Measurements from ENCODE around the gene SGTA. TPM values are rescaled to one million over a fixed set of nuclear protein-coding genes. Genes with fewer than 3 reads are reported as not detected.

SGTA gene
- polyA plus RNA-seq, 2 donors, result 42.5 to 56.1 TPM

Other genes with a start within 250 kb of the SGTA start
- 1 to 10 TPM; 1.2 to 2.4 TPM for gene GNG7, start 80.6 kb downstream of the SGTA start, polyA plus RNA-seq
- 1 to 10 TPM; 1.2 to 1.9 TPM for gene DIRAS1, start 61.9 kb downstream of the SGTA start, polyA plus RNA-seq
- 10 to 100 TPM; 13.0 to 19.8 TPM for gene SLC39A3, start 43.3 kb downstream of the SGTA start, polyA plus RNA-seq
- gene THOP1, start 2.2 kb upstream of the SGTA start, polyA plus RNA-seq, result 10 to 100 TPM; 56.5 to 77.4 TPM
- gene ZNF554, start 36.6 kb upstream of the SGTA start, polyA plus RNA-seq, result 1 to 10 TPM; 1.5 to 4.9 TPM
- 1 to 10 TPM; 1.2 to 2.4 TPM for gene ZNF555, start 58.2 kb upstream of the SGTA start, polyA plus RNA-seq
- gene ZNF556, start 84.1 kb upstream of the SGTA start, polyA plus RNA-seq, result under 1 TPM; 0.49 to 0.78 TPM
- gene ZNF57, start 117.7 kb upstream of the SGTA start, polyA plus RNA-seq, result 1 to 10 TPM; 6.8 to 8.1 TPM
- gene ZNF77, start 161.7 kb upstream of the SGTA start, polyA plus RNA-seq, result 1 to 10 TPM; 2.6 TPM
- gene TLE6, start 194.3 kb upstream of the SGTA start, polyA plus RNA-seq, result 1 to 10 TPM; 1.1 to 2.6 TPM
- 10 to 100 TPM; 10.1 to 16.0 TPM for gene TLE2, start 246.0 kb upstream of the SGTA start, polyA plus RNA-seq

Data from esophagus (tissue), 2 donors.